ENCODE data around the gene TBX15. TPM values are rescaled to one million over a fixed set of nuclear protein-coding genes. Genes with fewer than 3 reads are reported as not detected.
A peak's percentile ranks its signal among the peaks of the same experiment; 100 is the strongest.

Gene TBX15
- total and polyA plus RNA-seq, 2 experiments from 2014 or later, result 38.7 to 41.7 TPM

DNA sequence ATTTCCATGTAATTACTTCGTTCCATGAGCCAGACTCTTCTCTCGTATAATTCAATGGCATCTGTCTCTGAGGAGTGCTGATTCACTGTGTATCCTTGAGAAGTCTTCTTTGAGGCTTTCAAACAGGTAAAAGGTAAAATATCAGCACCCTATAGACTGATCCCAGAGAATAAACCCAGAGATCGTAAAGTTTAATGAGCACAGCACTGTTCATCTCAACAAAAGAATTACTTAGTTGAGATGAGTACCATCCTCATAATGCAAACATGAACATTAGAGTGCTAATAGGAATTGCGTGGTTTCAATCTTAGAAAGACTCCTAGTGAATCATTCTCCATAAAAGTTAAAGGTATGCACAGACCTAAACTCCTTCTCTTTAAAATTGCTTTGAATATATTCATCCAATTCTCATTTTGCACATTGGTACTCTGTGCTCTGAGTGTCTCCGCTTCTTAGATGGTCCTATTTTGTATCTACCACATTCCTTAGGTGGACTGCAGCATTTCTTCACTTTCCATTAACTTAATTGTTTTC lies 97.2 kb downstream of the TBX15 start:
- Histone ChIP-seq H3K4me3 (no peak overlapping the region), H3K9me3 (ENCODE audit: low read depth) (no peaks in the 10 kb centered on the region), H3K9ac (no peak overlapping the region), H3K36me3 (ENCODE audit: low read depth) (peaks cover 67% of the 10 kb centered on the region), H2AFZ (no peak overlapping the region), H3K79me2 (ENCODE audit: insufficient read depth) (peaks cover 3% of the 10 kb centered on the region; the same call in 1 of the 2 replicates), H3F3A (ENCODE audit: insufficient read depth) (peaks cover 21% of the 10 kb centered on the region), H3K4me1 (ENCODE audit: insufficient read depth) (peaks cover 10% of the 10 kb centered on the region; the same call in 1 of the 2 replicates), H3K27me3 (replicated peaks; ENCODE audit: insufficient read depth) (no peaks in the 10 kb centered on the region), H3K9me2 (ENCODE audit: insufficient read depth) (no peaks in the 10 kb centered on the region), H3K27ac (no peak overlapping the region), H3K4me2 (ENCODE audit: unreplicated experiment) (no peak overlapping the region), H4K20me1 (ENCODE audit: insufficient read depth) (0 out of 2 replicates have a peak, but pooled peaks cover 5% of the 10 kb centered on the region)
- TF ChIP-seq EZH2 (IDR thresholded peaks at IDR 0.05; ENCODE audit: insufficient read depth, poor library complexity, severe bottlenecking), result no peak
- TF ChIP-seq EZH2phosphoT487 (IDR thresholded peaks at IDR 0.05; ENCODE audit: insufficient read depth, low read depth), result no peak
- 97 to 98% methylated on average over 5 of the region's 5 CpGs for WGBS, 2 experiments (ENCODE audit: low coverage in 1 of 2, low lambda C conversion rate in 2 of 2, missing lambda C conversion rate in 2 of 2)
- DNase-seq, result no peak
- in situ Hi-C loops (cut with MboI), result no loop called here

DNA sequence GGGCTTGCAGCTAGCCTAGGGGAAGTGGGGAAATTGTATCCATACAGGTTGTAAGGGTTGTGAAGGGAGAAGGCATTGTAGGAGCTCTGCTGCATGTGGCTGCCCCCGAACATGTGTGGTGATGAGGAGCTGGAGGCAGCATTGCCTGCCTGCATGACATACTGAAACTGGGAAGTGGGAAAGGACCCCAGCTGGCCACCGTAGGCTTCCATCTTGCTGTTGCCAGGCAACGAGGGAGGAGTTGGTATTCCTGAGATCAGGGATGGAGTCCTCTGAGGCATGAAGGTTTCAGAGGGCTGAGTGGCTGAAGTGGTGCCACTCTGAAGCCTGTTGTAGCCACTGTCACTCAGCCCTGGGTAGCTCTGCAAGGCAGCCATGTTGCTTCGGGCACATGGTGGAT lies 103.2 kb downstream of the TBX15 start:
- WGBS, 2 experiments (ENCODE audit: low coverage in 1 of 2, low lambda C conversion rate in 2 of 2, missing lambda C conversion rate in 2 of 2), result 95 to 99% methylated on average over 4 of the region's 4 CpGs
- TF ChIP-seq EZH2phosphoT487 (IDR thresholded peaks at IDR 0.05; ENCODE audit: insufficient read depth, low read depth) (no peak), EZH2 (IDR thresholded peaks at IDR 0.05; ENCODE audit: insufficient read depth, poor library complexity, severe bottlenecking) (no peak)
- no peak overlapping the region for H3K27ac ChIP-seq
- DNase-seq, result no peak
- H3K36me3 ChIP-seq (ENCODE audit: low read depth), result peaks cover 48% of the 10 kb centered on the region
- peaks cover 2% of the 10 kb centered on the region; the same call in 1 of the 2 replicates for H3F3A ChIP-seq (ENCODE audit: insufficient read depth)
- no peaks in the 10 kb centered on the region for H3K9me2 ChIP-seq (ENCODE audit: insufficient read depth)
- H2AFZ ChIP-seq, result no peak overlapping the region
- in situ Hi-C loops (cut with MboI), result no loop called here
- no peaks in the 10 kb centered on the region for H3K9me3 ChIP-seq (ENCODE audit: low read depth)
- no peak overlapping the region for H3K4me3 ChIP-seq
- no peak overlapping the region for H3K9ac ChIP-seq
- no peaks in the 10 kb centered on the region for H3K27me3 ChIP-seq (replicated peaks; ENCODE audit: insufficient read depth)
- H3K79me2 ChIP-seq (ENCODE audit: insufficient read depth), result no peaks in the 10 kb centered on the region
- H4K20me1 ChIP-seq (ENCODE audit: insufficient read depth), result 0 out of 2 replicates have a peak, but pooled peaks cover under 1% of the 10 kb centered on the region
- H3K4me1 ChIP-seq (ENCODE audit: insufficient read depth), result 0 out of 2 replicates have a peak, but pooled peaks cover 13% of the 10 kb centered on the region
- no peak overlapping the region for H3K4me2 ChIP-seq (ENCODE audit: unreplicated experiment)

DNA sequence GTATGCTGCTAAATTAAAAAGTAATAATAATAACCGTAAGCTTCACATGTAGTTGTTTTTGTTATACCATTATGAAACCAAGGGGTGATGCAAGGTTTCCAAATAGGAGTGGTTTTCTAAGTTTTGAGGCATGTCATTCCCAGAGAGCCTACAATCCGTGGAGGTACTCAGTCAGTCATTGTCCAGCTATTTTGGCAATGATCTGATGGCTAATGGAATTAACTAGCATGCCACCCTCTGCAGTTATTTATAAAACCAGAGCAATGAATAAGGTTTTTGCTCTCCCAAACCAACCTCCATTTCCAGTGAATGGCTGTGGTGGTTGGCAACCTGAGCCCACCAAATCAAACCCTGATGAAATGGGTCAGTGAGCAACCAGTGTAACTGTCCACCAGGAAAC lies 106.4 kb downstream of the TBX15 start:
- no peak overlapping the region for H3K4me3 ChIP-seq
- H3K27ac ChIP-seq, result no peak overlapping the region
- peak; percentile 39 for DNase-seq
- in situ Hi-C loops (cut with MboI), result no loop called here
- H3K9me2 ChIP-seq (ENCODE audit: insufficient read depth), result no peaks in the 10 kb centered on the region
- no peak overlapping the region for H3K4me2 ChIP-seq (ENCODE audit: unreplicated experiment)
- TF ChIP-seq EZH2 (IDR thresholded peaks at IDR 0.05; ENCODE audit: insufficient read depth, poor library complexity, severe bottlenecking), result no peak
- no peak for TF ChIP-seq EZH2phosphoT487 (IDR thresholded peaks at IDR 0.05; ENCODE audit: insufficient read depth, low read depth)
- no peaks in the 10 kb centered on the region for H3K79me2 ChIP-seq (ENCODE audit: insufficient read depth)
- WGBS, 2 experiments (ENCODE audit: low coverage in 1 of 2, low lambda C conversion rate in 2 of 2, missing lambda C conversion rate in 2 of 2), result 32 to 34% methylated on average over 2 of the region's 2 CpGs
- no peaks in the 10 kb centered on the region for H3K27me3 ChIP-seq (replicated peaks; ENCODE audit: insufficient read depth)
- H2AFZ ChIP-seq, result no peak overlapping the region
- no peak overlapping the region for H3K9ac ChIP-seq
- 0 out of 2 replicates have a peak, but pooled peaks cover 13% of the 10 kb centered on the region for H3K4me1 ChIP-seq (ENCODE audit: insufficient read depth)
- peaks cover 41% of the 10 kb centered on the region for H3K36me3 ChIP-seq (ENCODE audit: low read depth)
- H3K9me3 ChIP-seq (ENCODE audit: low read depth), result no peaks in the 10 kb centered on the region
- peaks cover 26% of the 10 kb centered on the region for H3F3A ChIP-seq (ENCODE audit: insufficient read depth)
- H4K20me1 ChIP-seq (ENCODE audit: insufficient read depth), result no peaks in the 10 kb centered on the region

DNA sequence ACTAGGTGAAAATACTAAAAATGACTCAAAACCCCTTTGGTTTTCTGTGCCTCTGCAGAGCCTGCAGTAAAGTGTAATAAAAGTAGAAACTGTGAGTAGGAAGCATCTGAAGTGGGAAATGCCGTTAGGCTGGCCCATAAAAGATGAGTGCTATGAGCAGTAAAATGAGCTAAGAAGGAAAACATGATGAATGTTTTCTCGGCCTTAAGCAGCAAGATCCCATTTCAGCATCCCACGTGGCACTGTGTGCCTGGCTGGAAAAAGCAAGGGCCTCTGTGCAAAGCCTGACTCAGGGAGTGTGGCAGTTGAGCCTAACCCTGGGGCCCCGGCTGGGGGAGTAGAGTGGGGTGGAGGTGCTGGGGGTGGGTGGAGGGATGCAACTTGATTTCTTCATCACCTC lies 109.5 kb downstream of the TBX15 start:
- no peak overlapping the region for H3K4me2 ChIP-seq (ENCODE audit: unreplicated experiment)

More for the DNA sequence above, 109.5 kb downstream of the TBX15 start:
- Histone ChIP-seq H3K36me3 (ENCODE audit: low read depth) (peaks cover 20% of the 10 kb centered on the region), H3K4me3 (no peak overlapping the region), H3K27me3 (replicated peaks; ENCODE audit: insufficient read depth) (no peaks in the 10 kb centered on the region), H4K20me1 (ENCODE audit: insufficient read depth) (no peaks in the 10 kb centered on the region), H3K79me2 (ENCODE audit: insufficient read depth) (no peaks in the 10 kb centered on the region), H3F3A (ENCODE audit: insufficient read depth) (peaks cover 26% of the 10 kb centered on the region), H3K9ac (no peak overlapping the region), H3K4me1 (ENCODE audit: insufficient read depth) (0 out of 2 replicates have a peak, but pooled peaks cover 13% of the 10 kb centered on the region), H3K27ac (no peak overlapping the region), H2AFZ (no peak overlapping the region), H3K9me3 (ENCODE audit: low read depth) (no peaks in the 10 kb centered on the region), H3K9me2 (ENCODE audit: insufficient read depth) (no peaks in the 10 kb centered on the region)
- peak; percentile 14 for DNase-seq
- no peak for TF ChIP-seq EZH2 (IDR thresholded peaks at IDR 0.05; ENCODE audit: insufficient read depth, poor library complexity, severe bottlenecking)
- no peak for TF ChIP-seq EZH2phosphoT487 (IDR thresholded peaks at IDR 0.05; ENCODE audit: insufficient read depth, low read depth)
- WGBS, 2 experiments (ENCODE audit: low coverage in 1 of 2, low lambda C conversion rate in 2 of 2, missing lambda C conversion rate in 2 of 2), result 37 to 45% methylated on average over 4 of the region's 4 CpGs
- in situ Hi-C loops (cut with MboI), result no loop called here

Measured in GM23248 (cell line).